Measurements from ENCODE around the gene DPRX.
"Not testable (repeated sequence)": the region's sequence is repeated elsewhere in the genome, so short reads cannot be mapped to it uniquely, and the experiment has no call there.

Gene DPRX

DNA sequence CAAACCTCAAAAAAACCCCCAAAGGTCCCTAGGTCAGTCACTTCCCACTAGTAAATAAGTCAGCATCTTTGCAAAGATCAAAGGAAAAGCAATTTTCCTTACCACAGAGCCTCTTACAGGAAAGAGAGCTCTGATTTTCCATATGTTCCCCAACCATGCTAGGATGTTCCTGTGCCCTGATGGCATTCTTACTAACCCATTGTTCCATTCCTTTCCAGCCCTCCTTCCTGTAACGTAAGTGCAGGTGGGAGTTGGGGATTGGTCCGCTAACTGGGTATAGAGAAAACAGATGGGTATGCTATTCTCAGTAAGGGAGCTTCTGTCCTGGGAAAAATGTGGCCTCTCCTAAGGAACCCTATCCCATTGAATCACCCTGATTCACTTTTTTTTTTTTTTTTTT lies 14.3 kb downstream of the DPRX start:
- DNase-seq (ENCODE audit: low spot score) (no peak), FAIRE-seq (no peak)

- no peak for DNase-seq (ENCODE audit: low spot score)
- no peak for FAIRE-seq
Observed at GRCh38 chr19:53647350-53647749, 15.6 kb downstream of the DPRX start.

DNA sequence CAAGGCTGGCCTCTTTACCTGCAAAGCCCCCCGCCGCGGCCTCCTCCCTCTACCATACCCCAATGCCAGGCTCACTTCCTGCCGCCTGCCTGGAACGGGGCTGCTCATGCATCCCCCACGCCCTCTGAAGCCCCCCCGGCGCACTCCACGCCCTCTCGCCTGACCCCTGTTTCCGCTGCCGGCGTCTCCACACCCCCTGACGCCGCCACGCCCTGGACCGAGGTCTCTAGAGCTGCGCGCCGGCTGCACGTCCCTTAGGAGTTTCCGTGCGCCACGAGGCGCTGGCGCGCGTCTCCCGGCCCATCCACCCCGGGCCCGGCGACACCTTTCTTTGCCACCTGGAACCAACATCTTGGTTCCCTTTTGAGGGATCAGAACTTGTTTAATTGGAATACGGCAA lies 16.0 kb downstream of the DPRX start:
- DNase-seq (ENCODE audit: low spot score) (no peak), FAIRE-seq (no peak)

GRCh38 chr19:53649746-53650593 lies 18.2 kb downstream of the DPRX start:
- DNase-seq (ENCODE audit: low spot score) (no peak), FAIRE-seq (no peak)

DNA sequence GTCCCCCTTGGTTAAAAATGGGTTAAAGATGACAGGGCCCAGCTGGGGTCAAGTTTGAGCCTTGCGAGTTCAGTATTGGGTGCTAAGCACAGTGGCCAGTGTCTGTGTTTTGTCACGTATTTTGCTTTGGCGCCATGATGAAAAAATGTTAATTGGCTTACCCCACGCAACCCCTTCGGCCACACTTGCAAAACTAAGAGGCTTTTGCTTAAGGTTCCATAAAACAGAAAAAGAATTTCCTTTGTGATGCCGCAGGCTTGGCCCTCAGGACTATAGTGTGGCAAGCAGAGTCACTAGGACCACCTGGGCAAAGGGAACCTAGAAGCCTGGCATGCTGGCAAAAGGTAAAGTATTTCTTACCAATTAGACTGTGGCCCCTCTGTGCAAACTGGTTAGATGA lies 20.7 kb downstream of the DPRX start:
- FAIRE-seq (no peak), DNase-seq (ENCODE audit: low spot score) (no peak)

DNA sequence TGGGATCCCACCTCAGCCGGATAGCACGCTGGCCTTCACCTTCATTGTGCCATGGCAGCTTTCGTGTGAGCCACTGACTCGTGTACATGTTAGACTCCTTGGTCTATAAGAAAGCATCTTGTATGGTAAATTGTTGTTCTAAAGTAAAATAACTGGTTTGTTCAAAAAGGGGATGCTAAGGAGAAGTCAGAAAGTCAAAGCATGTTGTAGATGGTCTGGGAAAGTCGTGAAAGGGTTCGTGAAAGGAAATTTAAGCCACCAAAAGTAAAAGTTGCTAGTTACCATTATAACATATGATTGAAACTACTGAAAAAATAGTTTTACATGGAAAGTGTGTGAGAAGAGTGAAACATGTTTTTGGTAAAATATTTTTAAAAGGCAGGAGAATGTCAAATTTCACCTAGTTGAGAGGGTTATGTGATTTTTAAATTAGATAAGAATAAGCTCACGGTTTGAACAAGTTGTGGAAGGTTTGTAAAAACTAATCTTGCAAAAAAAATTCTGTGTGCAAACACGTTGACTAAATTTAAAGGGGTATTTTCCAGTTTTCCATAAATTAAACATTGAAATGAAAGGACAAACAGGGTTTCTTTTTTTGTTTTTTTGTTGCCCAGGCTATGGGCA lies 23.4 kb downstream of the DPRX start:
- no peak for FAIRE-seq
- no peak for DNase-seq (ENCODE audit: low spot score)

GRCh38 chr19:53657330-53657729 lies 25.5 kb downstream of the DPRX start:
- FAIRE-seq, result peak; percentile 40
- DNase-seq (ENCODE audit: low spot score), result no peak

- FAIRE-seq, result no peak
Observed at GRCh38 chr19:53657778-53658177, 26.0 kb downstream of the DPRX start.

DNA sequence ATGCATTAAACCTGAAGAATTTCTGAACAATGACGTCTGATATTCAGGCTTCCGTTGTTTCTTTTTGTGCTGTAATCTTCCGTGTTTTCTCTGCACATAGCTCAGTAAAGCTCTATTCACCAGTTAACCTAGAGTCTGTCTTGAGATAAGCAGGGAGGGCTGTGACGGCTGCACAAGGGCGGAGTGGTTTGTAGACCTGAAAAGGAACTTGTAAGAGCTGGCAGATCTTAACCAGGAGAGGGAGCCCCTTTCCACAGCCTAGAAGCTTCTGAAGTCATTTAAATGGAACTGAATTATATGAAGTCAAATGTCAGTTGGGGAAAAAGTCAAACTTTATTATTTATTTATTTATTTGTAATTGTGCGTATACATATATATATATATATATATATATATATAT lies 27.5 kb downstream of the DPRX start:
- DNase-seq (ENCODE audit: low spot score) (peak; percentile 57), FAIRE-seq (no peak)

More at GRCh38 chr19:53657778-53658177, 26.0 kb downstream of the DPRX start:
- DNase-seq (ENCODE audit: low spot score), result no peak

DNA sequence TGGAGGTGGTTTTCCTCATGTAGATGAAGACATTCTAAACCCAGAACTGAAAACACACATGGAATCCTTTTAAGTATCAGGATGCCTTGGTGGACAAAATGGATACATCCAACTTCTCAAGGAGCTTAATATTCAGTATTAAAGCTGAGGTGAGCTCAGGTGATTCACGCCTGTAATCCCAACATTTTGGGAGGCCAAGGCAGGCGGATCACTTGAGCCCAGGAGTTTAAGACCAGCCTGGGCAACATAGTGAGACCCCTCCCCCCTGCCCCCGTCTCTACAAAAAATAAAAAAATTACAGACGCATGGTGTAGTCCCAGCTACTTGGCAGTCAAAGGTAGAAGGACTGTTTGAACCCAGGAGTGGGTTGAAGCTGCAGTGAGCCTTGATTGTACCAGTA lies 28.8 kb downstream of the DPRX start:
- FAIRE-seq (no peak), DNase-seq (ENCODE audit: low spot score) (no peak)

DNA sequence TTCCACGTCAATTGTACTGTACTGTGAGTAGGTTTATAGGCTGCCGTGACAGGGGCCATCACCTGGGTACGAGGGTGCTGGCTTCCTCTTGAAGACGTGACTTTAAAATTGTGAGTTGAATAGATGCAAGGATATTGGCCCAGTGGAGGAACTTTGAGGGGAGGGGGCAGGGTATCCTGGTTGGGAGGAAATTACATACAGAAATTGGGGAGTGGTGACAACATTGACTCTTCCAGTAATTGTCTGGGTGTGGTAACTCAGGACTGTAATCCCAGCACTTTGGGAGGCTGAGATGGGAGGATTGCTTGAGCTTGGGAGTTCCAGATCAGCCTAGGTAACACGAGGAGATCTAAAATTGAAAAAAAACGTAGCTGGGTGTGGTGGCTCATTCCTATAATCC lies 30.4 kb downstream of the DPRX start:
- FAIRE-seq (no peak), DNase-seq (ENCODE audit: low spot score) (no peak)

- FAIRE-seq (no peak), DNase-seq (ENCODE audit: low spot score) (no peak)
Observed at GRCh38 chr19:53664152-53664551, 32.4 kb downstream of the DPRX start.

DNA sequence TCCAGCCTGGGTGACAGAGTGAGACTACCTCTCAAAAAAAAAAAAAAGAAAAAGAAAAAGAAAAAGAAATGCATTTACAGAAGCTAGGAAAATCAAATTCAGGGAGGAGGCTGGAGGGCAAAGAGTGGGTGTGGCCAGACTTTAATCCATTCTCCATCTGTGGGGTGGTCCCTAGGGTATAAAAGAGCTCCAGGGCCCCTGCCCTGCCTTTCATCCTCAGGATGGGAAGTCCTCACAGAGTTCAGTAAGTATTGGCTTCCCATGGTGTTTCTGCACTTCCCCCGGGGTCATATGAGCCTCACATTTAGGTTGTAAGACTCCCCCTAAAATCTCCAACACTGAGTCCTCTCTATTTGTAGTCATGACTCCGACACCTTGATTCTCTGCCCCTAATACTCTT lies 33.0 kb downstream of the DPRX start:
- no peak for FAIRE-seq
- no peak for DNase-seq (ENCODE audit: low spot score)

DNA sequence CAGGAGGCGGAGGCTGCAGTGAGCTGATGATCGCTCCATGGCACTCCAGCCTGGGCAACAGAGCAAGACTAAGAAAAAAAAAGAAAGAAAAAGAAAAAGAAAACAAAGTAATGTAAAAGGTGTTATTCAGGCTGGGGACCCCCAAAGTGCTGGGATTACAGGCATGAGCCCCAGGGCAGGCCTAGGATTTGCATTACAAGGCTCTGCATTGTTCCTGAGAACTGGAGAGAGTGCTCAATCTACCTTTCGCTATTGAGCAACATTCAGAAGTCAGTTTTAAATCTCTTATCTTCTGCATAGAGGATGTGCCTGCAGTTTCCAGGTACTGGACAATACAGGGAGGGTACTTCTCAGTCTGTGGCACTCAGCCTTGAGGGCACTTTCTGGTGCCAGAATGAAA lies 34.5 kb downstream of the DPRX start:
- not testable (repeated sequence) for FAIRE-seq; DNase-seq (ENCODE audit: low spot score)

DNA sequence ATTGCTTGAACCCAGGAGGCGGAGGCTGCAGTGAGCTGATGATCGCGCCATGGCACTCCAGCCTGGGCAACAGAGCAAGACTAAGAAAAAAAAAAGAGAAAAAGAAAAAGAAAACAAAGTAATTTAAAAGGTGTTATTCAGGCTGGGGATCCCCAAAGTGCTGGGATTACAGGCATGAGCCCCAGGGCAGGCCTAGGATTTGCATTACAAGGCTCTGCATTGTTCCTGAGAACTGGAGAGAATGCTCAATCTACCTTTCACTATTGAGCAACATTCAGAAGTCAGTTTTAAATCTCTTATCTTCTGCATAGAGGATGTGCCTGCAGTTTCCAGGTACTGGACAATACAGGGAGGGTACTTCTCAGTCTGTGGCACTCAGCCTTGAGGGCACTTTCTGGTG lies 37.0 kb downstream of the DPRX start:
- not testable (repeated sequence) for DNase-seq (ENCODE audit: low spot score); FAIRE-seq

DNA sequence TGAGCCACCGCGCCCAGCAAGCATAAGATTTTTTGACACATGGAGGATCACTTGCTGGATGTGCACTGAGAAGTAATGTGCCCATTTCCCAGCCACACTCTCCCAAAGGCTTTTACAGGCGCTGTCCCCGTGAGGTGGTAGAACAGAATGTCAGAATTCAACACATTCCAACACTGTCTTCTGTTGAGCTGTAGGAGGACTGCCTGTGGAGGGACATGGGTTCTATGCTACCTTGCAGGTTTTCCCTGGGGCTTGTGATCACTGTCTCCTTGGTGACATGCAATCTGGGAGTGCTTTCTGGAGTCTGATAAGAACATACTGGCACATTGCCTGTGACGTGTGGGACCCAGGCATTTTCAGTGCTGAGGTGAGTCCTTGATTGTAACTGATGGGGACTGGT lies 38.5 kb downstream of the DPRX start:
- FAIRE-seq (no peak), DNase-seq (ENCODE audit: low spot score) (no peak)

DNA sequence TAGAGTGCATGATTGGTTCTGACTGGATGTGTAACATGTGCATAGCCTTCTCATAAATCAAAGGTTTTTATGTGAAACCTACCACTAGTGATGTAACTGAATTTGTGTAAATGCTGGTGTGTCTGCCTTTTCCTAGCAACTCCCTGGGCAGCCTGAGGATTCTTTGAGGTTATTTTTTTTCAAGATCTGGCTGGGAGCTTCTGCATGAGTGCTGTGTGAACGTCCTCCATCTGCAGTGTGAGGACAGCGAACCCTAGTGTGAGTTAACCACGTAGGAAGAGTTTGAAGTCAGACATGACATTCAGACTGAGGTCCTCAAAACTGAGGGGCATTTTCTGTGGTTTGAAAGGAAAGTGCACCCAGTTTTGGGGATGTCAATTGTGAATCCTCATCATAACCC lies 39.9 kb downstream of the DPRX start:
- DNase-seq (ENCODE audit: low spot score) (no peak), FAIRE-seq (no peak)

Measured in urothelium cell line (cell line).